KG1 (cell line): ENCODE measurements around the gene RAD51B.

Experiments
- DNase-seq: peaks from one replicate; lab custom pipeline; 2025; lab: John Stamatoyannopoulos, UW

The RAD51B gene

GRCh38 chr14:67900231-67900630 is 80.7 kb downstream of the RAD51B start:
- DNase-seq = no peak

GRCh38 chr14:67908052-67908754 is 88.6 kb downstream of the RAD51B start:
- DNase-seq = no peak

DNA sequence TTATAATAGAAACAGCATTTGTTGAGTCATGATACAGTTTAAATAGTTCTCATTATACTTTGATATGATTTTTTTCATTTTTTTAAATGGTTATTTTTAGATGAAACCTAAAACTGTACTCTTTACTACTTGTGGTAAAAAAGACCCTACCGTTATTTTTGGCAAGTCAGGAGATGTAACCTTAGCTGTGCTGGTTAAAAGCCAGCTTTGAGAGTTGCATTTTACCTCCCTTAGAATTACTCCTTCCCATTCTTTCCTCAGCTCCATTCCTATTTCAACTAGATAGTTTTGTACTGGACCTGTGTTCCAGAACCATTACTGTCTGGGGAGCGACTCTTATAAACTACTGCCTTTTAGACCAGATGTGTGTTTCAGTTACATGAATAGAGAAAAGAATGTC is 92.0 kb downstream of the RAD51B start:
- no peak for DNase-seq

DNA sequence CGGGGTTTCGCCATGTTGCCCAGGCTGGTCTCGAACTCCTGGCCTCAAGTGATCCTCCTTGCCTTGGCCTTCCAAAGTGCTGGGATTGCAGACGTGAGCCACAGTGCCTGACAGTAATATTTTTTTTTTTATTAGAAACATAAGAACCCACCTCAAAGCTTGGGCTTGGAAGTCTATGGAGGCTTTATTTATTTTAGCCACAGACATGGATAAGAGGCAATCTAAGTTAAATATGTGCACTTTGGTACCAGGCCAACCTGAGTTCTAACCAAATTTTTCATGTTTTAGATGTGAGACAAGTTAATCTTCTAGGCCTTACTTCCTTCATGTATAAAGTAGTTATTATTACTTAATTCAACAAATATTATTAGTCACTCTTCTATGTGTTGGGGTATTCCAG is 96.9 kb downstream of the RAD51B start:
- no peak for DNase-seq

GRCh38 chr14:67917006-67917405 is 97.4 kb downstream of the RAD51B start:
- DNase-seq = no peak

GRCh38 chr14:67918838-67919237 is 99.3 kb downstream of the RAD51B start:
- no peak for DNase-seq

DNA sequence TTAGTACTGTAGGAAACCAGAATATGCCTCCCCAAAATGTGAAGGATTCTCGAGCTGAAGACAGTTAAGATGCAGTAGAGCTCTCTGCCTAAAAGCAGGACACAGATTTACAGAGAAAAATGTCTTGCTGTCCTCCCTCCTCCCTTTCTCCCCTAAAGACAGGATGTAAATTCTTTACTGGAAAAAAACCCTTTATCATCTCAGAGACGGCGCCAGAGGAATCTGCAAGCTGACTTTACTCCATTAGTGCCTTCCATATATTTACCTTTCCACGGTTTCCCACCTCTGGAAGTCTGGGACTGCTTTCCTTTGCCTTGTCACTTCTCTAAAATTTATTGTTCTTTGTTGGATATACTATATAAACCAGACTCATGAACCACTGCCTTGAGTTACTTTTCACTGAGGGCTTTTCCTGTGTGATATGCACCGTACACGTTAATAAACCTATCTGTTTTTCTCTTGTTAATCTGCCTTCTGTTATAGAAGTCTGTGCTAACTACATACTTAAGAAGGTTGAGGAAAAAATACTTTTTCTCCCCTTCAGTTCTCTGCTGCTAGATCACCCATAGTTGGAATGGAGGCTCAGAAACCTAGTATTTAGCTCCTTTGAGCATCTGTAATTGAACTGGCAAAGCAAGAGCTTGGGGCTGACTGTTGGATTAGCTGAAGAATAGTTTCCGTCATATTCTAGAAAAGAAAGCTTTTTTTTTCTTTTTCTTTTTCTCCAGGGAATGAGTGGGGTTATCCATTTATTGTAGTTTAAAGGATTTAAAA is 99.9 kb downstream of the RAD51B start:
- no peak for DNase-seq

DNA sequence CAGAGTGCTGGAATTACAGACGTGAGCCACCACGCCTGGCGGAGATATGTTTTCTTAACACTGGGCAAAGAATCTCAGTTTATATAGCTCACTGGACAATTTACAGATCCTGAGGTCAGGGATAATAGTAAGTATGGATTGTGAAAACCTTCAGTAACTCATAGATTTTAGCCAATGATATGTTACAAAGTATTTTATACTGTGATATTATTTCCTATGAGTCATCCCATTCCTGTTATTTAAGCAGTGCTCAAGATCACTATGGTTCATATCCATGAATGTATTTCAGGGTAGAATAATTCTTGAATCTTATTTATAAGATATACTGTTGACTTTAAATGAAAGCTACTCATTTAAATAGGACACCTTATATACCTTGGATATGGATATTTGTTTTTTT is 107.2 kb downstream of the RAD51B start:
- DNase-seq = no peak

DNA sequence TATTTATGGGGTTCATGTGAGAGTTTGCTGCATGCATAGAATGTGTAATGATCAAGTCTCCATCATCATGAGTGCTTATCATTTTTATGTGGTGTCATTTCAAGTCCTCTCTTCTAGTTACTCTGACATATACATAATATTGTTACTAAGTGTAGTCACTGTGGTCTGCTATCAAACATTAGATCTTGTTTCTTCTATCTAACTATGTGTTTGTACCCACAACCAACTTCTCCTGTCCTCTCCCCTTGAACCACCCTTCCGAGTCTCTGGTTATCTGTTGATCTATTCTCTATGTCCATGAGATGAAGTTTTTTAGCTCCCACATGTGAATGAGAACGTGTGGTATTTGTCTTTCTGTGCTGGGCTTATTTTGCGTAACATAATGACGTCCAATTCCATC is 107.7 kb downstream of the RAD51B start:
- no peak for DNase-seq

DNA sequence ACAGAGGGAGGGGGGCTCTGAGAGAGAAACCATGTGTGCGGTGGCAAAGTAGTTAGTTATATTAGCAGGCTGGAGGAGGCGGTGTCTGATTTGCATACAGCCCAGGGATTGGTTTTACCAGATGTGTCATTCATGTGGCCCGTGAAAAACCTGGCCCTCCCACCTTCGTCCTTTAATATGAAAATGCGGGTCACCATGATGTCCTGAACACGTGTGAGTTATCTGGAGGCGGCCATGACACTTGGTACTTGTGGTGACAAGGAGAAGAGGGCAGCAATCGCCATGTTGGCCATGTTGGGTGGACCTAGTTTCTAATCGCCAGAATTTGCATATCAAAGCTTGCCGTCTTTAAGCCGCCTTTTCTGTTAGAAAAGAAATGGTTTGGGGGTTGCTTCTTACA is 108.8 kb downstream of the RAD51B start:
- DNase-seq = no peak

- no peak for DNase-seq
Measured at GRCh38 chr14:67932708-67933246, 113.2 kb downstream of the RAD51B start.

GRCh38 chr14:67933266-67933665 is 113.7 kb downstream of the RAD51B start:
- DNase-seq = no peak

- peak; percentile 63 for DNase-seq
Measured at GRCh38 chr14:67934087-67934486, 114.5 kb downstream of the RAD51B start.

DNA sequence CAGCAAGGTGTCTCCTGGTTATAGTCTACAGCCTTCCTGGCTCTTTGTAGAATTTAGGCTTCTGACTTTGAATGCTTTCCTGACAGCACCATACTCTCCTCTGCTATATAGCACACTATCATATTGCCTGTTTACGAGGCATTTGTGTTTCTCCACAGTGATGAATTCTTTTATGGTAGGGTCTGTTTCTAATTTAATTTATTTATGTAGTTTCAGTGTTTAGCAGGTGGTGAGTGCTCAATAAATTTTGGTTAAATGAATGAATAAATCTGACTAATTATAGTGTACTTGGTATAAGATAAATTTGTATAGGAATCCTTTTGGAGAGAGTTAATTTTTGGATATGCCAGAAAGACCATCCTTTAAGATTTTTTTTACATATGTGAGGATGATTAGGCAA is 115.3 kb downstream of the RAD51B start:
- DNase-seq = no peak

DNA sequence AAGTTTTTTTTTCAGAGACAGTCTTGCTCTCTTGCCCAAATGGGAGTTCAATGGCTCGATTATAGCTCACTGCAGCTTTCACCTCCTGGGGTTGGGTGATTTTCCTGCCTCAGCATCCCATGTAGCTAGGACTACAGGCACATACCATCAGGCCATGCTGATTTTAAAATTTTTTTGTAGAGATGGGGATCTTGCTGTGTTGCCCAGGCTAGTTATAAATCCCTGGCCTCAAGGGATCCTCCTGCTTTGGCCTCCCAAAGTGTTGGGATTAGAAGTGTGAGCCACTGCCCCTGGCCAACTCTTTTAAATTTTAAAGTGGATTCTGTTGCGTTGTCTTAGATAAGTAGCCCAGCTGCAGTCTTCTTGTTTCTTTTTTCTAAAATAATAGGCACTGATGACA is 115.8 kb downstream of the RAD51B start:
- no peak for DNase-seq

DNA sequence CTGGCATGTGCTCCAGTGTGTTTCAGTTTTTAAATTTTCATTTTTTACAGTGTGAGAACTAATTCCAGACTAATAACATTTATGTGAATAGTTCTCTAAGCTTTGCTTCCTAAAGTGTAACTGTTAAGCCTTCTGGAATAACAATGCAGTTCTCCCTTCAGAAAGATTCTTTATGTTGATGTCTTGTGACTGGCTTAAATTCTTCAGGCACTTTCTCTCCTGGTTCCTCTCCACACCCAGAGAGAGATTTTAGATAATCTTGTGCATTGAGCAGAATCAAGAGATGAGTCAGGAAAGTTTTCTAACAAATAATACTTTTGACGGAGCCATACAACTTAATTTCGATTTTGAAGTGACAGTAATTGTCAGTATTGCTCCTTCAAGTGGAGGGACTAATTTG is 118.5 kb downstream of the RAD51B start:
- DNase-seq = no peak

DNA sequence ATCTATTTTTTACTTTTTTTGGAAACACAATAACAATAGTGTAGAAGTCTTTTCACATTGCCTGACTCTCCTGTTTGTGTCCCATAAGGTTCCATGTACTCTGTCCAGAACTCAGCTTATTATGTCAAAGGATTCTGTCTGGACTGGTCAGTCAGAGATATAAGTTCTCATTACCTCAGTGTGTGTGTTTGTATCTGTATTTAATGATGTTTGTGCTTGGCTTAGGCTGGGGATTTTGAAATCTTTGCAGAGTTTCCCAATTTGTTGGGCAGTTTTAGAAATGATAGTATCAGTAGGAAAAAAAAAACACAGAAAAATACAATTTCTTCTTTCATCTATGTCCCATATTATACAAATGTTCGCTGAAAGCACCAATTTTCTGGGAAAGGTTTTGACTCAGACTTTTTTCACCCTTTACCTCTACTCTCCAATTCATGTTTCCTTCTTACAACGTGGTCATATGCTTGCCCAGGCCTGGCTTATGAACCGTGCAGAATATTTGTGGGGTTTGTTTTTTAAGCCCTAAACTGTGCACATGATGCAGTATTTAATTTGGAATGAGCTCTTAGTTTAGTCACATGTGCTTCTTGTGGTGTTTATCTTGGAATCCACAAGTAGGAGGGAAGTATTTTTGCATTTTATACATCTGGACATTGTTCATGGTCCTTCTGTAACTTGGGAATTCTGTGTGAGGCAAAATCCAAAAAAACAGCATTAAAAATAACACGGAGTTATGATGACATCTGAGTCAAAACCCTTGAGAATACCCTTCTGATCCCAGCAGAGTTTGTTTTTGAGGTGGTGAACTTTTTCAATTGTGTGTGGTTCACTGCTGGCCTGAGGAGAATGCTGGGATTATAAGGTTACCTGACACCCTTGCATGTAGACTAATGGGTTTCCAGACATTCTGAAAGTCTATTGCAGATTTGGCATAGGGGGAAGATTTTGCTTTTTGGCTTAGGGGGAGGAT is 121.2 kb downstream of the RAD51B start:
- no peak for DNase-seq

GRCh38 chr14:67941456-67942018 is 122.0 kb downstream of the RAD51B start:
- DNase-seq = no peak

- DNase-seq = no peak
Measured at GRCh38 chr14:67942080-67942710, 122.6 kb downstream of the RAD51B start.

GRCh38 chr14:67943947-67944346 is 124.4 kb downstream of the RAD51B start:
- DNase-seq = peak; percentile 30

DNA sequence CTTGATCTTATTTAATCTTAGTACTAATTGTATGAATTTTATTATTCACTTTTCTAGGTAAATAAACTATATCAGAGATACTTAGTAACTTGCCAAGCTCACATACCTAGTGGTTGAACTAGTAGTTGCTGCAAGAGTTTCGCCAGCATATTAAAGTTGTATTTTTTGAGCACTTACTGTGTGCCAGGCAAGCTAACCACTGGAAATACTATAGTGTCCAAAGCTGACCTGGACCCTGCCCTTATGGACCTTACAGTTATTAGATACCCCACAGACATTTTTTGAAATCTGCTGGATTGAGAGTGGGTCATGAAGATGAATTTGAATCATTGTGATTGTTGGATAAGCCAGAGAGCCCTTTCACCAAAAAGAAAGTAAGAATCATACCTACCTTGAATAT is 125.0 kb downstream of the RAD51B start:
- no peak for DNase-seq
